GM18505 (cell line): Measurements from ENCODE around the gene DHRSX.

Source experiments
- ATAC-seq: cut with Tn5 transposase; IDR thresholded peaks from one replicate; pipeline ENCODE4 v1.9.1; 2021; ENCODE audit not compliant: unreplicated experiment
- POLR2A ChIP-seq: IDR thresholded peaks from 4 replicates; pipeline ENCODE4 v1.6.1; 2011; ENCODE audit warnings: borderline replicate concordance; ENCODE audit not compliant: insufficient read depth, insufficient read length; ENCODE audit errors: extremely low read depth

DHRSX gene

GRCh38 chrX:2497961-2498780 lies 2.6 kb downstream of the DHRSX start:
- no peak for TF ChIP-seq POLR2A
- ATAC-seq: no peak

- ATAC-seq: no peak
- TF ChIP-seq POLR2A: no peak
Observed at GRCh38 chrX:2495595-2495994, 5.2 kb downstream of the DHRSX start.

GRCh38 chrX:2492531-2493218 lies 8.1 kb downstream of the DHRSX start:
- ATAC-seq: no peak
- no peak for TF ChIP-seq POLR2A

- no peak for ATAC-seq
- TF ChIP-seq POLR2A: no peak
Observed at GRCh38 chrX:2490634-2491033, 10.1 kb downstream of the DHRSX start.

- no peak for ATAC-seq
Observed at GRCh38 chrX:2489446-2490445, 11.0 kb downstream of the DHRSX start.

GRCh38 chrX:2488621-2489285 lies 12.0 kb downstream of the DHRSX start:
- TF ChIP-seq POLR2A: no peak
- ATAC-seq: no peak

More at GRCh38 chrX:2489446-2490445, 11.0 kb downstream of the DHRSX start:
- no peak for TF ChIP-seq POLR2A

GRCh38 chrX:2487366-2487765 lies 13.4 kb downstream of the DHRSX start:
- TF ChIP-seq POLR2A: no peak
- no peak for ATAC-seq

GRCh38 chrX:2486476-2487133 lies 14.2 kb downstream of the DHRSX start:
- ATAC-seq: no peak
- no peak for TF ChIP-seq POLR2A

- no peak for ATAC-seq
- TF ChIP-seq POLR2A: no peak
Observed at GRCh38 chrX:2485789-2486345, 14.9 kb downstream of the DHRSX start.

GRCh38 chrX:2484721-2485648 lies 15.8 kb downstream of the DHRSX start:
- ATAC-seq: no peak
- TF ChIP-seq POLR2A: no peak

- no peak for ATAC-seq
- TF ChIP-seq POLR2A: no peak
Observed at GRCh38 chrX:2484256-2484655, 16.5 kb downstream of the DHRSX start.
